Ammon's horn (tissue), 1 donor: Measurements from ENCODE around the gene BMPR2.
A peak's percentile ranks its signal among the peaks of the same experiment; 100 is the strongest.
"Not testable (repeated sequence)": the region's sequence is repeated elsewhere in the genome, so short reads cannot be mapped to it uniquely, and the experiment has no call there.

Experiments
- DNase-seq: peaks from one replicate; pipeline ENCODE4 v3.0.0-alpha.2; 2016; ENCODE audit warnings: low spot score

Gene BMPR2

GRCh38 chr2:202375609-202376408 lies at the start of gene BMPR2:
Gene BMPR2 (plus strand): TSS chr2:202376327. CDS start chr2:202377475, 1,148 bp downstream.
- DNase-seq = peak; percentile 91

- DNase-seq = no peak
These were observed 48.3 kb upstream of the BMPR2 start for GRCh38 chr2:202327858-202328257.

- DNase-seq = no peak
These were observed 40.2 kb upstream of the BMPR2 start for GRCh38 chr2:202335791-202336467.

- DNase-seq = no peak
These were observed 39.0 kb upstream of the BMPR2 start for GRCh38 chr2:202337151-202337550.

GRCh38 chr2:202337706-202338346 lies 38.3 kb upstream of the BMPR2 start:
- DNase-seq = no peak

- DNase-seq = no peak
These were observed 36.9 kb upstream of the BMPR2 start for GRCh38 chr2:202339071-202339870.

- DNase-seq = no peak
These were observed 31.9 kb upstream of the BMPR2 start for GRCh38 chr2:202344178-202344577.

GRCh38 chr2:202346180-202346579 lies 29.9 kb upstream of the BMPR2 start:
- DNase-seq = no peak

- DNase-seq = no peak
These were observed 22.7 kb upstream of the BMPR2 start for GRCh38 chr2:202353430-202353829.

GRCh38 chr2:202355993-202356505 lies 20.1 kb upstream of the BMPR2 start:
- DNase-seq = no peak

GRCh38 chr2:202358924-202359323 lies 17.2 kb upstream of the BMPR2 start:
- DNase-seq = not testable (repeated sequence)

GRCh38 chr2:202360646-202361045 lies 15.5 kb upstream of the BMPR2 start:
- no peak for DNase-seq

- no peak for DNase-seq
These were observed 15.0 kb upstream of the BMPR2 start for GRCh38 chr2:202361108-202361507.

- peak; percentile 34 for DNase-seq
These were observed 2.6 kb upstream of the BMPR2 start for GRCh38 chr2:202373490-202373889.

GRCh38 chr2:202374383-202374782 lies 1.7 kb upstream of the BMPR2 start:
- DNase-seq = not testable (repeated sequence)

- DNase-seq = peak; percentile 68
These were observed 1.0 kb upstream of the BMPR2 start for GRCh38 chr2:202375033-202375608.

- peak; percentile 38 for DNase-seq
These were observed 506 bp downstream of the BMPR2 start for GRCh38 chr2:202376460-202377206.

GRCh38 chr2:202377207-202377761 lies 1.2 kb downstream of the BMPR2 start:
- DNase-seq = peak; percentile 66

- no peak for DNase-seq
These were observed 1.9 kb downstream of the BMPR2 start for GRCh38 chr2:202378001-202378400.

GRCh38 chr2:202378662-202379358 lies 2.7 kb downstream of the BMPR2 start:
- DNase-seq = no peak
